HTR-8/SVneo (cell line): ENCODE measurements around the gene MUSTN1.

ENCODE experiments used
- DNase-seq: peaks from one replicate; pipeline ENCODE4 v3.0.0; 2011; ENCODE audit warnings: low spot score, mixed read lengths; ENCODE audit not compliant: insufficient read length
- FAIRE-seq: peaks from 2 replicates; lab custom pipeline; 2011; peaks lifted over from hg19 to GRCh38; lab: Jason Lieb, UNC

The MUSTN1 gene

GRCh38 chr3:52811452-52812011, 23.3 kb downstream of the MUSTN1 start:
- FAIRE-seq, result no peak
- no peak for DNase-seq

DNA sequence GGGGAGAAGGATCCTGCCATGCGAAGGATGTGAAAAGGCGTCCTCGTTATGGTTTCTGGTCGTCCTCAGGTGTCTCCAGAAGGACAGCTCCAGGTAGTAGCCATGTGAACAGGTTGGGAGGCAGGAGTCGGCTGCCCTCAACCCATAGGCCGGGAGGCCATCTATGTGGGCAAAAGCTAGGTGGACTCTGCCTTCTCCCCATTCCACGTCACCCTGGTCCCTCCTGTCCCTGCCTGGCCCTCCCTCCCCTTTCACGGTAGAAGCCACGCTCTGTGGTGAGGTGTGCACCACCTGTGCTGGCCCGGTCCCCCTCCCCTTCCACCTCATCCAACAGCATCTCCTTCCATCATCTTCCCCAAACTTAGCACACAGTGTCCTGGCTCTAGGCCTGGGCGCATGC, 23.9 kb downstream of the MUSTN1 start:
- FAIRE-seq, result no peak
- no peak for DNase-seq

DNA sequence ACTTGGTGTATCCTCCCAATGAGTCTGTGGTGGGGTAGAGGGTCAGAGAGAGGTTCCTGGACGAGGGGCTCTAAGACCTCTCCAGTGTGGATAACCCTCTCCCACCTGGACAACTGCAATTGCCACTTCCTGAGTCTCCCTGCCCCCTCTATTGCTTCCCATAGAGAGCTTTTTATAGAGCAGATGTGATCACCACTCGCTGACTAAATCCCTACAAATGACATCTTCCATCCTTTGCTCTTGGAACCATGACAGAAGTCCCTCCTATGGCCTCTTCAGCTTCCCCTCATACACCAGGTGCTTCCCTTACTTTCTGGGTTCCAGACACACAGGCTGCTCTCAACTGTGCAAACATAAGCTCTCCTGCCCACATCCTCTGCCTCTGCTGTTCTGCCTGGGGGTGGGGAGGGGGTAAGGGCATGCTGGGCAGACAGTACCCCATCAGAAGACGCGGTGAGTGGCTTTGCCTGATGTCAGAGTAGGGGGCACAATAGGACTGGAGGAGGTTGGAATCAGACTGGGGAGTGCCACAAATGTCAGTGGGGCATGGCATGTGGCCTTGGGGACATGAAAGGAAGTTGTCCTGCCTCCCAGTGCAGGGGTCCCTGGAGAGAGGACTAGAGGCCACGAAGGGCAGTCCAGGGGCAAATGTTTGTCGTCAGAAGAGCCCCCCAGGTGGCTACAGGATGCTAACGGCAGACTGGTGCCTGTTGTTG, 25.0 kb downstream of the MUSTN1 start:
- FAIRE-seq (no peak), DNase-seq (no peak)

DNA sequence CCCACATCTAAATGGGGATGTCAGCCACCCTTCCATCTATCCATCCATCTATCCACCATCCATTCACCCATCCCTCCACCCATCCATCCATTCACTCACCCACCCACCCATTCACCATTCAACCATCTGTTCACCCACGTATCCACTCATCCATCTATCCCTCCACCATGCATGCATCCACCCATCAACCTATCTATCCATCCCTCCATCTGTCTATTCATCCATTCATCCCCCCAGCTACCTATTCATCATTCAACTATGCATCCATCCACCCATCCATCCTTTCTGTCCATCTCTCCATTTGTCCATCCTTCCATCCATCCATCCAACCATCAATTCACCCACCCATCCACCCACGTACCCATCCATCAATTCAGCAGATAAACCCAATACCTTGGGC, 25.7 kb downstream of the MUSTN1 start:
- DNase-seq, result no peak
- peak; percentile 9 for FAIRE-seq

- FAIRE-seq, result no peak
- DNase-seq, result no peak
Observed at GRCh38 chr3:52805270-52806039, 29.4 kb downstream of the MUSTN1 start.

DNA sequence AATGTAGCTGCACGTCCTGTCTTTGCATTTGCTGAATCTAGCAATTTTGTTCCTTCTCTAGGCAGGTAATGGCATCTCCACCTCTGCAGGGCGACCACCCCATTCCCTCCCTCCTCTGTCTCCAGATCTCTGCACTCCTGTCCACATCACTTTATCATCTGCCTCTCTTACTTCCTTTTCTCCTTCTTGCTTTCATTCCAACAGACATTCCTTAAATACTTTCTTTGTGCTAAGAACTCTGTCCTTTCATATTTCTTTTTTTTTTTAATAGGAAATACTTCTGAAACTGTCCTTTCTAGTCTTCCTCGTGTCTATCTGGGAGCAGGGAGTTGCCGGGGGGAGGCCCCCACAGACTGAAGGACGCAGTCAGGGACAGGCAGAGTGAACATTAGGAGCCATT, 33.0 kb downstream of the MUSTN1 start:
- FAIRE-seq (no peak), DNase-seq (no peak)

DNA sequence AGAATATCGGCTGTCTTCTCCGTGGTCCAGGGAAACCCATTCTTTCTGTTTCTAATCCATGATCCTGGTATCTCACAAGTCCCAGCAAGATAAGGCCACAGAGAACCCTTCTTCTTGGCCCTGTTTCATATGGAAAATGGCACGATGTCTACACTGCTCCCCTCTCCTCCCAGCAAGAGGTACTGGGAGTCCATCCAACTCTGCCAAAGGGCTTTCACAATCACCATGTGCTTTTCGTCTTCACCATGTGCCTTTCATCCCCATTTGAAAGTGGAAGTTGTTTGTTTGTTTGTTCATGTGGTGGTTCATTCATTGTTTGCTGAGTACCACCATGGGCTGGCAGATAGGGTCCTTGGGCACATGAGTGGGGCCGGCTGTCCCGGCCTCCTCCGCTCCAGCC, 34.7 kb downstream of the MUSTN1 start:
- FAIRE-seq (no peak), DNase-seq (no peak)

DNA sequence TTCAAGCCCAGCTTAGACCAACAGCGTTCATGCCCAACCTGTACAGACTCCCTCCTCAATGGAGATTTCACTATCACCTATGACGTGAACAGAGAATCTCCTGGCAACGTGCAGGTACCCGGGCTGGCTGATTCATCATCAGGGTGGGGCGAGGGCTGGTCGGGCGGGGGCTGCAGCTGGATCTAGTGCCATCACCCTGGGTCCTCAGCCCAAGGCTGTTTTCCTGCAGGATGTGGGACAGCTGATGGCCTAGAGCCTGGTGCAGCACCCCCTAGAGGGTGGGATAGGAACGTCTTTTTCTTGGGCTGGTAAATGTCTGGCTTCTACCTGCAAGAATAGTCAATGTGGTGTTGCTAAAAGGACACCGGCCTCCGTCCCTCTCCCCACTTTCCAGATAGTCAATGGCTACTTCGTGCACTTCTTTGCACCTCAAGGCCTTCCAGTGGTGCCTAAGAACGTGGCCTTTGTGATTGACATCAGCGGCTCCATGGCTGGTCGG, 35.8 kb downstream of the MUSTN1 start:
- DNase-seq (peak; percentile 52), FAIRE-seq (peak; percentile 78)

- FAIRE-seq (no peak), DNase-seq (no peak)
Observed at GRCh38 chr3:52798376-52798977, 36.3 kb downstream of the MUSTN1 start.

GRCh38 chr3:52796411-52796810, 38.4 kb downstream of the MUSTN1 start:
- no peak for FAIRE-seq

GRCh38 chr3:52795298-52795900, 39.4 kb downstream of the MUSTN1 start:
- DNase-seq (no peak), FAIRE-seq (no peak)

More at GRCh38 chr3:52796411-52796810, 38.4 kb downstream of the MUSTN1 start:
- no peak for DNase-seq

DNA sequence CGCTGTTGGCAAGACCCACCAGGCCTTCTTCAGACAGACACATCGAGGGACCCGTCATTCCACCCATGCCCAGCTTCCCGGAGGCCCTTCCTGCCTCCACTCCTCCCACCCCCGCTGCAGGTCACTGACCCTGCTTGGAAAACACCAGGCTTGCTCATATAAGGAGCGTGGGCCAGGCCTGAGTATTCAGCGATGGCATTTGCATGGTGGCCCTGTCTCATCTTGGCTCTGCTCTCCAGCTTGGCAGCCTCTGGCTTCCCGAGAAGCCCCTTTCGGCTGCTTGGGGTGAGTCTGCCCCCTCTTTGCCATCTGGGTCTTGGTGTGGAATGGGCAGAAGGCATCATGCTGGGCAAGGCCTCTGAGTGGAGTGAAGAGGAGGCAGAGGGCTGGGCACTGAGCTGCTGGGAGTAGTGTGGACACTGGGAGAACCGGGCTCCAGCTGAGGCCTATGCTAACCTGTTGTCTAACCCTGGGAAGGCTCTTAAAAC, 40.2 kb downstream of the MUSTN1 start, which contains the start of gene ITIH3:
Gene ITIH3 (plus strand): TSS at position 185 of the 488 bp plus-strand sequence. CDS start 8 bp downstream, at position 193.
- DNase-seq (no peak), FAIRE-seq (no peak)

- FAIRE-seq (no peak), DNase-seq (no peak)
Observed at GRCh38 chr3:52793702-52794611, 40.9 kb downstream of the MUSTN1 start.

- no peak for FAIRE-seq
Observed at GRCh38 chr3:52792961-52793695, 41.7 kb downstream of the MUSTN1 start.

DNA sequence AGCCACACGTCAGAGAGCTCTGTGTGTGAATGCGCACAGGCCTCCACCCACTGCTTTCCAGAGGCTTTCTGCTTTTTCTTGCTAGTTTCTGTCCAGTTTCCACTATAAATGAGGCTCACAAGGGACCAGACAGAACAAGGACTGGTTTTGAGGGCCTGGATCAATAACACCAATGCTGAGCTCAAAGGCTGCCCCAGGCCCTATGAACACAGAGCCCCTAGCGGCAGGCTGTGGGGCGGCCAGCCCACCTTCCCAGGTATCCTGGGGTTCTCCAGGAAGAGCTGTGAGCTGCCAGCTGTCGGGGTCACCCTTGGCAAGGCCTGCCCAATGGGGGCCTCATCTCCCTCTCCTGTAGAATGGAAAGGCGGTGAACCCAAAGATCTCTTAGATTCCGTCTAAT, 42.4 kb downstream of the MUSTN1 start:
- FAIRE-seq, result no peak
- DNase-seq, result no peak

More at GRCh38 chr3:52792961-52793695, 41.7 kb downstream of the MUSTN1 start:
- DNase-seq, result no peak

- no peak for FAIRE-seq
- DNase-seq, result no peak
Observed at GRCh38 chr3:52791928-52792327, 42.9 kb downstream of the MUSTN1 start.

DNA sequence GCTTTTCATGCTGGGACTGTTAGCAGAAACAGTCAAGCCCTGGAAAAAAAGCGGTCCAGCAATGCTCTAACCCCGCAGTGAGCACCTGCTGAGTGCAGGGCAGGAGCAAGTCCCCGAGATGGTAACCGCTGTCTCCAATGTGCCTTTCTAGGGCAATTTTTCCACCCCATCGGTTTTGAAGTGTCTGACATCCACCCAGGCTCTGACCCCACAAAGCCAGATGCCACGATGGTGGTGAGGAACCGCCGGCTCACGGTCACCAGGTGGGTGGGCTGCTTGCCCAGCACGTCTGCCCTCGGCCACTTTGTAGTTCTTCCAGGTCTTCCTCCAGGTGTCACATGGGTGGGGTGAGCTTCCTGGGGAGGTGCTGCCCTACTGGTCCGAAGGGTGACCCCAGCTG, 43.5 kb downstream of the MUSTN1 start:
- no peak for DNase-seq
- FAIRE-seq, result no peak

DNA sequence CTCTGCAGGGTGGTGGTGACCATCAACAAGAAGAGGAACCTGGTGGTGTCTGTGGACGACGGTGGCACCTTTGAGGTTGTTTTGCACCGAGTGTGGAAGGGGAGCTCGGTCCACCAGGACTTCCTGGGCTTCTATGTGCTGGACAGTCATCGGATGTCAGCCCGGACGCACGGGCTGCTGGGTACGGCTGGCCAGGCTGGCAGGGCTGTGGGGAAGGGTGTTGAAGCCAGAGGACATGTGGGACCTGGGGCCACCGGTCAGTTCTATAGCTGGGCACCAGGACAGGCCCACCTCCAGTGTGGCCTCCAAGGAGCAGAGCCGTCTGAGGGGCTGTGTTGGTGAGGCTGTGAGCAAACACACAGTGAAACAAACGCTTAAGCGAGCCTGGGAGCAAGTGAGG, 44.1 kb downstream of the MUSTN1 start:
- FAIRE-seq, result no peak
- DNase-seq, result no peak
